Naive thymus-derived CD4-positive, alpha-beta T cell (primary cell): ENCODE data around the gene KDM2A. TPM values are rescaled to one million over a fixed set of nuclear protein-coding genes. Genes with fewer than 3 reads are reported as not detected.

Experiments used
- ATAC-seq: fragments of 150-1000 bp; cut with Tn5 transposase; 2 replicates; pipeline ENCODE4 v1.10.0; 2021; ENCODE audit warnings: mild to moderate bottlenecking, moderate library complexity
- CTCF ChIA-PET: fragments of 350-600 bp; sonication (Branson Sonifier 250); formaldehyde crosslinking; loops from one replicate; lab custom pipeline; 2021; ENCODE audit warnings: antibody characterized with exemption; lab: Charles Lee
- POLR2A ChIA-PET: fragments of 350-600 bp; sonication (Branson Sonifier 250); formaldehyde crosslinking; loops from one replicate; lab custom pipeline; 2021; ENCODE audit warnings: antibody characterized with exemption, inconsistent platforms; lab: Charles Lee
- DNase-seq, 9 donors: peaks; one replicate each; pipeline versions ENCODE4 v3.0.0 to v3.0.0-alpha.2; 2020 to 2022; ENCODE audit warnings: mixed read lengths in 1 of 9
- H3K27ac ChIP-seq: one replicate; pipeline ENCODE4 v1.7.0; 2013; ENCODE audit warnings: mild to moderate bottlenecking, low read depth, low read length, moderate library complexity
- H3K27me3 ChIP-seq, 2 donors: one replicate each; pipeline ENCODE4 v1.7.0; 2013; ENCODE audit warnings: low read length in 2 of 2, mild to moderate bottlenecking in 2 of 2, moderate library complexity in 2 of 2; ENCODE audit not compliant: control insufficient read depth in 2 of 2, insufficient read depth in 2 of 2
- H3K36me3 ChIP-seq, 3 experiments: 1 replicate in 2 of 3; 2 replicates in 1 of 3; pipeline ENCODE4 v1.7.0; 2013; ENCODE audit warnings: low read length in 3 of 3, mild to moderate bottlenecking in 3 of 3, moderate library complexity in 1 of 3; ENCODE audit not compliant: insufficient read depth in 3 of 3, control insufficient read depth in 2 of 3
- H3K4me1 ChIP-seq, 2 donors: one replicate each; pipeline ENCODE4 v1.7.0; 2013; ENCODE audit warnings: low read length in 2 of 2, mild to moderate bottlenecking in 2 of 2, moderate library complexity in 1 of 2; ENCODE audit not compliant: control insufficient read depth in 2 of 2, insufficient read depth in 2 of 2
- H3K4me3 ChIP-seq: 2 replicates; pipeline ENCODE4 v1.7.0; 2013; ENCODE audit warnings: mild to moderate bottlenecking, low read length
- H3K9me3 ChIP-seq, 3 experiments: 1 replicate in 2 of 3; 2 replicates in 1 of 3; pipeline ENCODE4 v1.7.0; 2013; ENCODE audit warnings: low read length in 3 of 3; ENCODE audit not compliant: control insufficient read depth in 2 of 3
- H3K27ac Mint-ChIP-seq, 9 donors: one replicate each; pipeline ENCODE4 v1.8.0; 2020 to 2022; ENCODE audit warnings: mixed read lengths in 9 of 9, mild to moderate bottlenecking in 8 of 9, moderate library complexity in 5 of 9, inconsistent platforms in 2 of 9
- H3K27me3 Mint-ChIP-seq, 5 donors: one replicate each; pipeline ENCODE4 v1.8.0; 2021 to 2022; ENCODE audit warnings: mixed read lengths in 5 of 5, mild to moderate bottlenecking in 1 of 5
- H3K36me3 Mint-ChIP-seq, 5 donors: one replicate each; pipeline ENCODE4 v1.8.0; 2020 to 2022; ENCODE audit warnings: mixed read lengths in 5 of 5, mild to moderate bottlenecking in 3 of 5, inconsistent platforms in 1 of 5
- H3K4me1 Mint-ChIP-seq, 7 donors: one replicate each; pipeline ENCODE4 v1.8.0; 2020 to 2022; ENCODE audit warnings: mixed read lengths in 7 of 7, mild to moderate bottlenecking in 3 of 7, inconsistent platforms in 1 of 7
- H3K4me3 Mint-ChIP-seq, 10 donors: one replicate each; pipeline ENCODE4 v1.8.0; 2020 to 2022; ENCODE audit warnings: mild to moderate bottlenecking in 10 of 10, mixed read lengths in 10 of 10, moderate library complexity in 6 of 10, inconsistent platforms in 2 of 10
- H3K9me3 Mint-ChIP-seq, 11 donors: one replicate each; pipeline ENCODE4 v1.8.0; 2020 to 2022; ENCODE audit warnings: mixed read lengths in 11 of 11, mild to moderate bottlenecking in 4 of 11, inconsistent platforms in 1 of 11, moderate library complexity in 1 of 11
- intact Hi-C, 2 donors: fragments of 100-400 bp; cut with micrococcal nuclease; formaldehyde crosslinking; loops; one replicate each; pipeline ENCODE4 v1.15.1; 2023
- polyA plus RNA-seq, 2 donors: library from polyadenylated mRNA; unstranded; fragments of 300-500 nt; fragmentation: Illumina TruSeq; gene quantifications; one replicate each; pipeline ENCODE4 v1.2.3, GENCODE V29; 2021
- total RNA-seq, 6 experiments: library from RNA in 5 of 6; stranded (reverse) in 5 of 6; gene quantifications; 1 replicate in 5 of 6; 2 replicates in 1 of 6; pipeline ENCODE4 v1.2.3 and lab custom pipeline; 2021 to 2026

The KDM2A gene
- total and polyA plus RNA-seq, 7 experiments from 2014 or later: 8.7 to 298 (median 223) TPM

DNA sequence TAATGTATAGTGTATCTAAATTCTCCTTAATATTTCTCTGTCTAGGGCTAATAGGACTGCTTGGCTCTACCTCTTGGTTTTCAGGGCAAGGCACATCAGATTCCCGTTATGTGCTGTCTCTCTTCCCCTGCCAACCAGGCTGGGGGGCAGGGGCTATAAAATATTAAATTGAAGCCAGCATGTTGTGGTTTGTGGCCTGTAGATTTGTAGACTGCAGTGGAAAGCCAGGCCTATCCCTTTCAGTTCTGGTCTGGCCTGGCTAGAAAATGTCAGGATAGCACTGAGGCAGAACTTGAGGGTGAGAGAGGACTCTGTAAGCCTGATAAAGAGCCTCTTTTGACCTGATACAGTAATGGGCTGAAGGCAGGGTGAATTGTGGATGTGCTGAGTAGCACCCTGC, 132.8 kb downstream of the KDM2A start:
- Mint-ChIP-seq H3K4me1 (peaks cover 20 to 59% (median 40%) of the 10 kb centered on the region in 7 donors), H3K36me3 (peaks cover 20 to 64% (median 37%) of the 10 kb centered on the region in 5 donors), H3K27ac (peak overlapping the region in 6 of 9 donors; percentile 17 to 83 (median 33)), H3K27me3 (no peaks in the 10 kb centered on the region), H3K9me3 (no peaks in the 10 kb centered on the region), H3K4me3 (no peak overlapping the region)
- peaks cover 4 to 21% of the 10 kb centered on the region in 2 donors for H3K4me1 ChIP-seq
- intact Hi-C loops: loop anchor here in 1 of 2 donors (1.0 kb wide), 1 partner anchor 11 kb away; no protein-coding TSS in a partner anchor
- ChIA-PET POLR2A (interaction anchor here (0.6 to 5.1 kb wide), 4 partner anchors 11 to 72 kb away, joined by 3 to 40 read pairs (median 4); no protein-coding TSS in a partner anchor), CTCF (interaction anchor here (4.0 kb wide), 1 partner anchor 11 kb away, joined by 19 read pairs; no protein-coding TSS in a partner anchor)
- no peak overlapping the region for H3K27ac ChIP-seq
- ATAC-seq (no peak), DNase-seq (no peak)
- no peaks in the 10 kb centered on the region for H3K27me3 ChIP-seq
- H3K9me3 ChIP-seq: no peaks in the 10 kb centered on the region
- no peak overlapping the region for H3K4me3 ChIP-seq
- H3K36me3 ChIP-seq: peaks cover 39 to 99% (median 74%) of the 10 kb centered on the region in 3 experiments

DNA sequence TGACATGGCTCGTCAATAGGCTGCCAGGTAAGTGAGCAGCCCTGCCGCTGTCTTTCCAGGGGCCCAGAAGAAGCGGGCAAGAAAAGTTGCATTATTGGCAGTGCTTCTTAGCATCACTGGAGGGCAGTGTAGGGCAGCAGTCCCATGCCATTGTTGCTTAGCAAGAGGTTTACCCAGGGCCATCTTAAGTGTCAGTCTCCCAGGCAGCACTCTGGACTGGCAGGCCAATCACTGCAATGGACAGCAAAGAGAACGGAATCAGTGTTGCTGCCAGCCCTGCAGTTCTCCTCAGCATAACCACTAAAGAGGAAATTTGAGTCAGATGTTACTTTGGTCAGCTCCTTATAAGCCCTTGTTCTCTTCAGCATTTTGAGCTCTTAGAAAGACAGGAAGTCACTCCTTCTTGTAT, 133.8 kb downstream of the KDM2A start:
- DNase-seq (peak in 6 of 9 donors; percentile 40 to 50 (median 46)), ATAC-seq (peak; percentile 82)
- Mint-ChIP-seq H3K27ac (peak overlapping the region in 8 of 9 donors; percentile 25 to 71 (median 49)), H3K27me3 (no peaks in the 10 kb centered on the region), H3K4me3 (peak overlapping the region in 2 of 10 donors; percentile 35 to 47), H3K36me3 (peaks cover 20 to 64% (median 37%) of the 10 kb centered on the region in 5 donors), H3K9me3 (no peaks in the 10 kb centered on the region), H3K4me1 (peaks cover 20 to 59% (median 40%) of the 10 kb centered on the region in 7 donors)
- peaks cover 33 to 94% (median 70%) of the 10 kb centered on the region in 3 experiments for H3K36me3 ChIP-seq
- H3K4me3 ChIP-seq: no peak overlapping the region
- H3K27ac ChIP-seq: peak overlapping the region; percentile 33
- ChIA-PET POLR2A (interaction anchor here (0.9 to 5.1 kb wide), 5 partner anchors 9 to 100 kb away, joined by 3 to 40 read pairs (median 3); partner anchors contain the start of gene POLD4), CTCF (interaction anchor here (0.6 to 4.0 kb wide), 9 partner anchors 10 to 99 kb away, joined by 3 to 19 read pairs (median 4); no protein-coding TSS in a partner anchor)
- no peaks in the 10 kb centered on the region for H3K9me3 ChIP-seq
- intact Hi-C loops: loop anchor here in 1 of 2 donors (1.0 kb wide), 2 partner anchors 9 to 12 kb away; no protein-coding TSS in a partner anchor
- no peaks in the 10 kb centered on the region for H3K27me3 ChIP-seq
- peaks cover 4 to 21% of the 10 kb centered on the region in 2 donors for H3K4me1 ChIP-seq

DNA sequence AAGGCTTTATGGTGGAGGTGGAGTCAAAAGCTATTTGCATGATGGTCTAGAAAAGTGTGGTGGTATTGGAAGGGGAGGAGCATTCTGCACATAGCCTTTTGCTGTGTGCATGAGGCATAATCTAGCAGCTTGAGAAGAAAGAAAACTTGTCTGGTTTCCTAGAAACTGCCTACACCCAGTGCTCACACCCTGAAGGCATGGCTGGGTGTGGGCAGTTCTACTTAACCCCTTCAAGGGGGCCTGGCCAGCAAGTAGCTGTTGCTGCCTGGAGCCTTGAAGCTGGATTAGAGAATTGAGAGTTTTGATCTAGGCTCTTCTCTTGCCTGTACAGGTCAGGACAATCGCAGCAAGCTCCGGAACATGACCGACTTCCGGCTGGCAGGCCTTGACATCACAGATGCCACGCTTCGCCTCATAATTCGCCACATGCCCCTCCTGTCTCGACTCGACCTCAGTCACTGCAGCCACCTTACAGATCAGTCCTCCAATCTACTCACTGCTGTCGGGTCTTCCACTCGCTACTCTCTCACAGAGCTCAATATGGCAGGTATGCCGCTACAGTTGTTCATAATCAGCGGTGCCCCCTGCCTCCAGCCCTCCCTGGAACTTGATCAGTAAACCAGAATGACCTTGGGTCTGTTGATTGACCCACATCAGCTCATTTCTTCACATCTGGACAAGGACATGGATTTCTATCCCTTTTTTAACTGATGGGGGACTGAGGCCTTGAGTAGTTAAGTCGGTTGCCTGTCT, 135.0 kb downstream of the KDM2A start:
- peak overlapping the region in 8 of 9 donors; percentile 29 to 79 (median 52) for H3K27ac Mint-ChIP-seq
- DNase-seq (no peak), ATAC-seq (no peak)
- intact Hi-C loops: loop anchor here in 1 of 2 donors (1.0 kb wide), 1 partner anchor 8 kb away; no protein-coding TSS in a partner anchor
- Histone ChIP-seq H3K27me3 (no peaks in the 10 kb centered on the region), H3K36me3 (peaks cover 25 to 82% (median 58%) of the 10 kb centered on the region in 3 experiments), H3K4me1 (peaks cover 4 to 21% of the 10 kb centered on the region in 2 donors), H3K27ac (no peak overlapping the region), H3K4me3 (no peak overlapping the region), H3K9me3 (no peaks in the 10 kb centered on the region)
- no peaks in the 10 kb centered on the region for H3K27me3 Mint-ChIP-seq
- peak overlapping the region in 1 of 10 donors; percentile 2 for H3K4me3 Mint-ChIP-seq
- H3K9me3 Mint-ChIP-seq: no peaks in the 10 kb centered on the region
- H3K36me3 Mint-ChIP-seq: peaks cover 18 to 52% (median 27%) of the 10 kb centered on the region in 5 donors
- POLR2A ChIA-PET: interaction anchor here (1.2 to 5.1 kb wide), 6 partner anchors 10 to 135 kb away, joined by 3 to 40 read pairs (median 4); partner anchors contain the start of genes KDM2A and POLD4
- CTCF ChIA-PET: interaction anchor here (0.9 to 4.0 kb wide), 10 partner anchors 9 to 98 kb away, joined by 3 to 19 read pairs (median 4); no protein-coding TSS in a partner anchor
- H3K4me1 Mint-ChIP-seq: peaks cover 20 to 59% (median 44%) of the 10 kb centered on the region in 7 donors

- peaks cover 12 to 44% (median 20%) of the 10 kb centered on the region in 5 donors for H3K36me3 Mint-ChIP-seq
- H3K4me3 Mint-ChIP-seq: no peak overlapping the region
- peaks cover 17 to 58% (median 42%) of the 10 kb centered on the region in 7 donors for H3K4me1 Mint-ChIP-seq
- DNase-seq (no peak), ATAC-seq (no peak)
- H3K27ac ChIP-seq: peak overlapping the region; percentile 26
- intact Hi-C loops: no loop called here
- H3K27me3 ChIP-seq: no peaks in the 10 kb centered on the region
- H3K4me1 ChIP-seq: peaks cover 4 to 21% of the 10 kb centered on the region in 2 donors
- peak overlapping the region in 7 of 9 donors; percentile 40 to 67 (median 51) for H3K27ac Mint-ChIP-seq
- ChIA-PET CTCF (interaction anchor here (1.5 to 4.0 kb wide), 2 partner anchors 8 to 91 kb away, joined by 6 to 19 read pairs; no protein-coding TSS in a partner anchor), POLR2A (interaction anchor here (1.5 kb wide), 1 partner anchor 136 kb away, joined by 3 read pairs; the partner anchor contains the start of gene KDM2A)
- no peaks in the 10 kb centered on the region for H3K9me3 ChIP-seq
- no peaks in the 10 kb centered on the region for H3K27me3 Mint-ChIP-seq
- H3K36me3 ChIP-seq: peaks cover 25 to 74% (median 50%) of the 10 kb centered on the region in 3 experiments
- peaks cover 0 to 3% (median 0%) of the 10 kb centered on the region in 11 donors for H3K9me3 Mint-ChIP-seq
- H3K4me3 ChIP-seq: no peak overlapping the region
These were observed 135.7 kb downstream of the KDM2A start for GRCh38 chr11:67254798-67255197.

DNA sequence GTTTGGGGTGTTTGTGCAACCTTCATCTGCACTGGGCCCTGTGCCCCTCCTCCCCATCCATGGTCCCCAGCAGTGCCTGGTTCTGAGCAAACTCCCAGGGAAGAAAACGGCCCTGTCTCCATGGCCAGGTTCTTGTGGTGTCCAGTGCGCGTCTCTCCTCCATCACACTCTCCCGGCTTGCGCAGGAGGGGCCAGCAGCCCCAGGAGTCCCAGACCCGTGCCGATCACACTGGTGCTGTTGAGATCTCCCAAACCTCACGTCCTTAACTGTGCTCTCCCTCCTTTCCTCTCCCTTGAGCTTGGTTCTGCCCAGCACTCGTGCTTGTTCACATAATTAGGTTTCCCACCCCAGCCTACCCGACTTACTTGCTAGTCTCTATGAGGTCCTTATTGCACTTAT, 136.3 kb downstream of the KDM2A start:
- Mint-ChIP-seq H3K27ac (peak overlapping the region in 4 of 9 donors; percentile 13 to 84 (median 39)), H3K9me3 (peaks cover 0 to 3% (median 0%) of the 10 kb centered on the region in 11 donors), H3K4me1 (peaks cover 18 to 55% (median 41%) of the 10 kb centered on the region in 7 donors), H3K36me3 (peaks cover 12 to 43% (median 19%) of the 10 kb centered on the region in 5 donors), H3K4me3 (no peak overlapping the region), H3K27me3 (no peaks in the 10 kb centered on the region)
- Histone ChIP-seq H3K36me3 (peaks cover 23 to 69% (median 45%) of the 10 kb centered on the region in 3 experiments), H3K9me3 (no peaks in the 10 kb centered on the region), H3K27ac (peak overlapping the region; percentile 26), H3K4me3 (no peak overlapping the region), H3K4me1 (peaks cover 4 to 21% of the 10 kb centered on the region in 2 donors), H3K27me3 (no peaks in the 10 kb centered on the region)
- intact Hi-C loops: no loop called here
- no peak for ATAC-seq
- CTCF ChIA-PET: interaction anchor here (0.7 kb wide), 1 partner anchor 90 kb away, joined by 3 read pairs; no protein-coding TSS in a partner anchor
- POLR2A ChIA-PET: interaction anchor here (0.8 to 1.6 kb wide), 2 partner anchors 14 to 98 kb away, joined by 3 to 4 read pairs; no protein-coding TSS in a partner anchor
- DNase-seq: no peak

DNA sequence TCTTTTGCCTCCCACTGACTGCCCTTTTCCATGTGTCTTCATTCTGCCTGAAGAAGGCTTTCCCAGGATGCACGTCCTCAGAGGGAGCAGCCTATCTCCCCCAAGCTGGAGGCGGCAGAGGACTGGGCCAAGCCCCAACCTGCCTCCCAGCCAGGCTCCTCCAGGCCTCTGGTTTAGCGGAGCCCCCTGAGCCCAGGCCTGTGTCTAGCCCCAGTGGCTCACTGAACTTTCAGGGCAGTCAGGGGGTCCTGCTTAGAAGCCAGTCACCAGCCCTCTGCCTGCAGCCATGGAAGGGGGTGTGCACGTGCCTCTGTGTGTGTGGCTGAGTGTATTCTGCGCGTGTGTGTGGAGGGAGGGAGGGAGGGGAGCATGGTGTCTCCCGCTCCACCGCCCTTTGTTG, 136.8 kb downstream of the KDM2A start:
- intact Hi-C loops: no loop called here
- Histone ChIP-seq H3K27me3 (no peaks in the 10 kb centered on the region), H3K36me3 (peaks cover 18 to 64% (median 42%) of the 10 kb centered on the region in 3 experiments), H3K9me3 (no peaks in the 10 kb centered on the region), H3K27ac (no peak overlapping the region), H3K4me1 (peaks cover 4 to 21% of the 10 kb centered on the region in 2 donors), H3K4me3 (no peak overlapping the region)
- Mint-ChIP-seq H3K36me3 (peaks cover 12 to 40% (median 19%) of the 10 kb centered on the region in 5 donors), H3K4me1 (peaks cover 15 to 50% (median 39%) of the 10 kb centered on the region in 7 donors), H3K4me3 (no peak overlapping the region), H3K9me3 (peaks cover 0 to 3% (median 0%) of the 10 kb centered on the region in 11 donors), H3K27me3 (no peaks in the 10 kb centered on the region), H3K27ac (peak overlapping the region in 2 of 9 donors; percentile 38 to 40)
- no peak for ATAC-seq
- ChIA-PET POLR2A (interaction anchor here (0.8 to 1.6 kb wide), 2 partner anchors 15 to 97 kb away, joined by 3 to 4 read pairs; no protein-coding TSS in a partner anchor), CTCF (interaction anchor here (0.7 to 0.8 kb wide), 2 partner anchors 32 to 90 kb away, joined by 3 read pairs; no protein-coding TSS in a partner anchor)
- DNase-seq: no peak
